HepG2 (cell line): ENCODE results near the gene CXCL9. TPM values are rescaled to one million over a fixed set of nuclear protein-coding genes. Genes with fewer than 3 reads are reported as not detected.
A peak's percentile ranks its signal among the peaks of the same experiment; 100 is the strongest.

Source experiments
- ATAC-seq: fragments of 200-7000 bp; cut with Tn5 transposase; 3 replicates; pipeline ENCODE4 v1.9.1; 2020; ENCODE audit warnings: mild to moderate bottlenecking, moderate library complexity
- BruUV-seq: library from RNA; stranded (reverse); fragments of 400-500 nt; replicated peaks from 2 replicates; lab custom pipeline; 2021; lab: Mats Ljungman, UMichigan
- CTCF ChIA-PET: fragments of 300-600 bp; formaldehyde crosslinking; extraction: SDS; loops from one replicate; lab custom pipeline; 2021; ENCODE audit warnings: low total read pairs, inconsistent platforms, low intra/inter-chr PET ratio; lab: Yijun Ruan, JAX
- POLR2A ChIA-PET: fragments of 350-600 bp; sonication (Branson Sonifier 250); formaldehyde crosslinking; loops from one replicate; lab custom pipeline; 2020; ENCODE audit warnings: antibody characterized with exemption, inconsistent platforms; lab: Yijun Ruan, JAX
- DNase-seq: peaks from one replicate; pipeline ENCODE4 v3.0.0-alpha.2; 2015; ENCODE audit warnings: low spot score
- FAIRE-seq: peaks from 3 replicates; lab custom pipeline; 2011; peaks lifted over from hg19 to GRCh38; lab: Jason Lieb, UNC
- H2AFZ ChIP-seq: one replicate; pipeline ENCODE4 v1.6.1; 2011; ENCODE audit warnings: low read length, inconsistent platforms
- H3K27ac ChIP-seq: fragments of 300-600 bp; 3 replicates; pipeline ENCODE4 v1.8.0; 2011; ENCODE audit warnings: mixed run types, mild to moderate bottlenecking, mixed read lengths, low read length, inconsistent platforms; ENCODE audit not compliant: insufficient read depth; ENCODE audit errors: extremely low read length
- H3K27me3 ChIP-seq, 2 experiments: fragments of 200-600 bp in 1 of 2; 2 replicates in 1 of 2; 3 replicates in 1 of 2; pipeline versions ENCODE4 v1.6.0 to v1.8.0; 2011; ENCODE audit warnings: low read length in 2 of 2, mild to moderate bottlenecking in 2 of 2, moderate library complexity in 2 of 2, inconsistent platforms in 1 of 2; ENCODE audit not compliant: insufficient read depth in 2 of 2, control insufficient read depth in 1 of 2
- H3K36me3 ChIP-seq, 2 experiments: fragments of 200-600 bp in 1 of 2; replicated peaks in 1 of 2; 2 replicates in 1 of 2; 3 replicates in 1 of 2; pipeline versions ENCODE4 v1.5.1 to v1.8.0; 2011; ENCODE audit warnings: low read length in 2 of 2, inconsistent platforms in 1 of 2; ENCODE audit not compliant: insufficient read depth in 2 of 2, control insufficient read depth in 1 of 2
- H3K4me1 ChIP-seq: 2 replicates; pipeline ENCODE4 v1.5.1; 2012; ENCODE audit warnings: low read length, inconsistent platforms; ENCODE audit not compliant: insufficient read depth
- H3K4me2 ChIP-seq: 2 replicates; pipeline ENCODE4 v1.6.0; 2011; ENCODE audit warnings: low read depth, low read length, inconsistent platforms
- H3K4me3 ChIP-seq, 3 experiments: fragments of 200-600 bp in 1 of 3; sonication (generic), shearing (Covaris generic) in 1 of 3; replicated peaks in 1 of 3; 2 replicates each; pipeline ENCODE4 v1.5.1; 2011 to 2016; ENCODE audit warnings: low read length in 3 of 3, inconsistent platforms in 2 of 3, low read depth in 2 of 3, mild to moderate bottlenecking in 2 of 3, control low read depth in 1 of 3, mixed read lengths in 1 of 3; ENCODE audit not compliant: insufficient read depth in 1 of 3
- H3K79me2 ChIP-seq: one replicate; pipeline ENCODE4 v1.6.1; 2011; ENCODE audit warnings: low read length, inconsistent platforms; ENCODE audit not compliant: insufficient read depth
- H3K9ac ChIP-seq: 2 replicates; pipeline ENCODE4 v1.6.0; 2011; ENCODE audit warnings: mild to moderate bottlenecking, low read depth, low read length, inconsistent platforms; ENCODE audit not compliant: insufficient read depth
- H3K9me3 ChIP-seq: 2 replicates; pipeline ENCODE4 v1.5.1; 2012; ENCODE audit warnings: mild to moderate bottlenecking, low read length
- H4K20me1 ChIP-seq: 2 replicates; pipeline ENCODE4 v1.6.0; 2011; ENCODE audit warnings: inconsistent platforms, mild to moderate bottlenecking, low read length, moderate library complexity; ENCODE audit not compliant: insufficient read depth
- HNRNPK ChIP-seq: fragments of 200-400 bp; formaldehyde crosslinking; IDR thresholded peaks from 2 replicates; pipeline ENCODE4 v1.6.1; 2018; ENCODE audit warnings: low read length, low read depth, moderate library complexity, mild to moderate bottlenecking; ENCODE audit not compliant: poor library complexity, severe bottlenecking
- JUNB ChIP-seq: sonication (generic); formaldehyde crosslinking; IDR thresholded peaks from 2 replicates; pipeline ENCODE4 v1.8.0; 2022; ENCODE audit warnings: missing genetic modification reagents, mild to moderate bottlenecking, borderline replicate concordance
- SAFB2 ChIP-seq: sonication (generic); formaldehyde crosslinking; IDR thresholded peaks from 2 replicates; pipeline ENCODE4 v1.5.1; 2020; ENCODE audit warnings: missing genetic modification reagents, low read depth, mild to moderate bottlenecking, borderline replicate concordance
- ZNF121 ChIP-seq: sonication (generic); formaldehyde crosslinking; IDR thresholded peaks from 2 replicates; pipeline ENCODE4 v1.5.0; 2020; ENCODE audit warnings: mild to moderate bottlenecking, missing genetic modification reagents
- ZNF337 ChIP-seq: sonication (generic); formaldehyde crosslinking; IDR thresholded peaks from 2 replicates; pipeline ENCODE4 v1.5.1; 2020; ENCODE audit warnings: missing genetic modification reagents, low read depth, mild to moderate bottlenecking, borderline replicate concordance
- WGBS: methylation state at CpG from one replicate; pipeline ENCODE4 v1.1.6; 2017; ENCODE audit warnings: low lambda C conversion rate; 5-methylcytosine and 5-hydroxymethylcytosine counted together
- in situ Hi-C: cut with HindIII; loops from 2 replicates; pipeline ENCODE4 v1.10.0; 2017; ENCODE audit warnings: low pct_unique_long_range_greater_than_20kb; ENCODE audit not compliant: extremely low pct_ligation_motif_present
- intact Hi-C: fragments of 100-400 bp; cut with micrococcal nuclease; formaldehyde crosslinking; loops from one replicate; pipeline ENCODE4 v1.10.0; 2022; ENCODE audit not compliant: unreplicated experiment
- polyA plus RNA-seq, 8 experiments: library from polyadenylated mRNA; depleted of rRNA in 3 of 8; stranded (reverse) in 7 of 8; unstranded in 1 of 8; fragments of >200 nt; fragmentation: Illumina TruSeq in 4 of 8; extraction: Trizol in 4 of 8; gene quantifications; 2 replicates each; pipeline versions ENCODE4 v1.2.1 to v1.2.3, GENCODE V29; 2011 to 2016; ENCODE audit warnings: low read depth in 4 of 8, missing spikeins in 1 of 8, mixed read lengths in 1 of 8; ENCODE audit not compliant: insufficient read depth in 1 of 8
- total RNA-seq, 5 experiments: library from RNA; depleted of rRNA; stranded (reverse); fragments of >200 nt; fragmentation: Illumina TruSeq; extraction: Trizol; gene quantifications; 2 replicates each; pipeline ENCODE4 v1.2.3, GENCODE V29; 2016; ENCODE audit warnings: low read depth in 1 of 5
- TF ChIP-seq, protein P1 (sequence below): sonication (generic); formaldehyde crosslinking; IDR thresholded peaks from 2 replicates; pipeline ENCODE4 v1.5.0; 2020; ENCODE audit warnings: mild to moderate bottlenecking, missing genetic modification reagents, borderline replicate concordance

Gene CXCL9
- total and polyA plus RNA-seq, 2 of the 13 experiments (the other 11 are each of a cell fraction or from before 2014, with no cell fraction given): not detected

DNA sequence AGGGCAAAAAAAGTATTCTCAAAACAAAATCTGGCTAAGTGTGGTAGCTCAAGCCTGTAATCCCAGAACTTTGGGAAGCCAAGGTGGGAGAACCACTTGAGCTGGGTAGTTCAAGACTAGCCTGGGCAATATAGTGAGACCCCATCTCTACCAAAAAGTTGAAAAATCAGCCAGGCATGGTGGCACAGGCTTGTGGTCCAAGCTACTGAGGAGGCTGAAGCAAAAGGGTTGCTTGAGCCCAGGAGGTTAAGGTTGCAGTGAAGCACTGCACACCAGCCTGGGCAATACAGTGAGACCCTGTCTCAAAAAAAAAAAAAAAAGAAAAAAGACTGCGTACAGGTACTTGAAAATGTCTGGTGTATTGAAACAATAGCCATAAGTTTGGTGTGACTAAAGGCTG, 14.8 kb downstream of the CXCL9 start:
- FAIRE-seq: no peak

DNA sequence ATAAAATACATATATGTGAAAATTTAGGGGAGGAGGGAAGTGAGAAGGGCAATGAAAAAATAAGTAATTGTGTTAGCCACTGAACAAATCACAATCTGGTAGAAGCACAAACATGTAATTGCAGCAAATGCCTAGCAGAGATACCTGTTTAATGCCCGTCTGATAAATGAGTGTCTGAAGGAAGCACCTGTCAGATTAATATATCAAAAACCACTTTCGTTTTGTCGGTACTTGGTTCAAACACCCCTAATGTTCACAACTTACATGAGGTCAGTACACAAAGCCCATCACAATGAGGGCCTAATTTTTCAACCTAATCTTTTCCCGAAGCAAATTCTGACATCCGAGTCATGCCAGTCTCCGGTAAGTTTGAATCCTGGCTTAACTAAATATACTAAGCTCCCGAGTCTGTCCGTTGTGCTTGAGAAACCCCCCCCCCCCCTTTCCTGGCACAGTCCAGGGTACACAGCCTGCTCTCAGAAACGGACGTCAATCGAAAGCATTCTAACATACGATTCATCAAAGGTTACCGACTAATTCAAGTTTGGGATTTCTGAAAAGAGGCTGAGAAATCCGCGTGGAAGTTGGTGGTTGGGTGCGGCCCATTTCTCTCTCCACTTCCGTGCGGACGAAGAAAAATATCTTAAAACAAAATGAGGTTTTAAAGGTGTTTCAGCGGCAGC, 17.3 kb downstream of the CXCL9 start:
- DNase-seq (peak; percentile 3), FAIRE-seq (no peak), ATAC-seq (peak; percentile 60)
- in situ Hi-C loops (no loop called here), intact Hi-C loops (loop anchor here (1.0 to 5.0 kb wide), 2 partner anchors 158 to 387 kb away; partner anchors contain the start of gene NUP54)
- peak overlapping the region; percentile 78 for H3K4me2 ChIP-seq
- BruUV-seq: no TSS peak
- peak overlapping the region; percentile 78 for H3K27ac ChIP-seq
- no peak overlapping the region for H2AFZ ChIP-seq
- H3K9ac ChIP-seq: peak overlapping the region; percentile 81
- peaks cover 56% of the 10 kb centered on the region for H3K79me2 ChIP-seq
- CTCF ChIA-PET: no interaction called here
- H3K9me3 ChIP-seq: no peaks in the 10 kb centered on the region
- H3K36me3 ChIP-seq: peaks cover 0 to 2% of the 10 kb centered on the region in 2 experiments; a peak in 3 of 5 replicates
- WGBS: under 1% methylated on average over 20 of the region's 20 CpGs
- H4K20me1 ChIP-seq: no peaks in the 10 kb centered on the region; the same call in 1 of the 2 replicates
- H3K4me3 ChIP-seq: peak overlapping the region; percentile 78 to 97 (median 87)
- POLR2A ChIA-PET: interaction anchor here (1.0 to 1.2 kb wide), 3 partner anchors 49 to 317 kb away, joined by 4 read pairs; partner anchors contain the start of genes G3BP2, NAAA and NUP54
- no peaks in the 10 kb centered on the region for H3K27me3 ChIP-seq
- H3K4me1 ChIP-seq: peaks cover 28% of the 10 kb centered on the region
- TF ChIP-seq HNRNPK (no peak), ZNF337 (CRISPR knock-in tag) (0 out of 2 replicates have a peak, but pooled peaks have one; percentile 17), SAFB2 (CRISPR knock-in tag) (no peak)
- TF ChIP-seq, protein P1, sequence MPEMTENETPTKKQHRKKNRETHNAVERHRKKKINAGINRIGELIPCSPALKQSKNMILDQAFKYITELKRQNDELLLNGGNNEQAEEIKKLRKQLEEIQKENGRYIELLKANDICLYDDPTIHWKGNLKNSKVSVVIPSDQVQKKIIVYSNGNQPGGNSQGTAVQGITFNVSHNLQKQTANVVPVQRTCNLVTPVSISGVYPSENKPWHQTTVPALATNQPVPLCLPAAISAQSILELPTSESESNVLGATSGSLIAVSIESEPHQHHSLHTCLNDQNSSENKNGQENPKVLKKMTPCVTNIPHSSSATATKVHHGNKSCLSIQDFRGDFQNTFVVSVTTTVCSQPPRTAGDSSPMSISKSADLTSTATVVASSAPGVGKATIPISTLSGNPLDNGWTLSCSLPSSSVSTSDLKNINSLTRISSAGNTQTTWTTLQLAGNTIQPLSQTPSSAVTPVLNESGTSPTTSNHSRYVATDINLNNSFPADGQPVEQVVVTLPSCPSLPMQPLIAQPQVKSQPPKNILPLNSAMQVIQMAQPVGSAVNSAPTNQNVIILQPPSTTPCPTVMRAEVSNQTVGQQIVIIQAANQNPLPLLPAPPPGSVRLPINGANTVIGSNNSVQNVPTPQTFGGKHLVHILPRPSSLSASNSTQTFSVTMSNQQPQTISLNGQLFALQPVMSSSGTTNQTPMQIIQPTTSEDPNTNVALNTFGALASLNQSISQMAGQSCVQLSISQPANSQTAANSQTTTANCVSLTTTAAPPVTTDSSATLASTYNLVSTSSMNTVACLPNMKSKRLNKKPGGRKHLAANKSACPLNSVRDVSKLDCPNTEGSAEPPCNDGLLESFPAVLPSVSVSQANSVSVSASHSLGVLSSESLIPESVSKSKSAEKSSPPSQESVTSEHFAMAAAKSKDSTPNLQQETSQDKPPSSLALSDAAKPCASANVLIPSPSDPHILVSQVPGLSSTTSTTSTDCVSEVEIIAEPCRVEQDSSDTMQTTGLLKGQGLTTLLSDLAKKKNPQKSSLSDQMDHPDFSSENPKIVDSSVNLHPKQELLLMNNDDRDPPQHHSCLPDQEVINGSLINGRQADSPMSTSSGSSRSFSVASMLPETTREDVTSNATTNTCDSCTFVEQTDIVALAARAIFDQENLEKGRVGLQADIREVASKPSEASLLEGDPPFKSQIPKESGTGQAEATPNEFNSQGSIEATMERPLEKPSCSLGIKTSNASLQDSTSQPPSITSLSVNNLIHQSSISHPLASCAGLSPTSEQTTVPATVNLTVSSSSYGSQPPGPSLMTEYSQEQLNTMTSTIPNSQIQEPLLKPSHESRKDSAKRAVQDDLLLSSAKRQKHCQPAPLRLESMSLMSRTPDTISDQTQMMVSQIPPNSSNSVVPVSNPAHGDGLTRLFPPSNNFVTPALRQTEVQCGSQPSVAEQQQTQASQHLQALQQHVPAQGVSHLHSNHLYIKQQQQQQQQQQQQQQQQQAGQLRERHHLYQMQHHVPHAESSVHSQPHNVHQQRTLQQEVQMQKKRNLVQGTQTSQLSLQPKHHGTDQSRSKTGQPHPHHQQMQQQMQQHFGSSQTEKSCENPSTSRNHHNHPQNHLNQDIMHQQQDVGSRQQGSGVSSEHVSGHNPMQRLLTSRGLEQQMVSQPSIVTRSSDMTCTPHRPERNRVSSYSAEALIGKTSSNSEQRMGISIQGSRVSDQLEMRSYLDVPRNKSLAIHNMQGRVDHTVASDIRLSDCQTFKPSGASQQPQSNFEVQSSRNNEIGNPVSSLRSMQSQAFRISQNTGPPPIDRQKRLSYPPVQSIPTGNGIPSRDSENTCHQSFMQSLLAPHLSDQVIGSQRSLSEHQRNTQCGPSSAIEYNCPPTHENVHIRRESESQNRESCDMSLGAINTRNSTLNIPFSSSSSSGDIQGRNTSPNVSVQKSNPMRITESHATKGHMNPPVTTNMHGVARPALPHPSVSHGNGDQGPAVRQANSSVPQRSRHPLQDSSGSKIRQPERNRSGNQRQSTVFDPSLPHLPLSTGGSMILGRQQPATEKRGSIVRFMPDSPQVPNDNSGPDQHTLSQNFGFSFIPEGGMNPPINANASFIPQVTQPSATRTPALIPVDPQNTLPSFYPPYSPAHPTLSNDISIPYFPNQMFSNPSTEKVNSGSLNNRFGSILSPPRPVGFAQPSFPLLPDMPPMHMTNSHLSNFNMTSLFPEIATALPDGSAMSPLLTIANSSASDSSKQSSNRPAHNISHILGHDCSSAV (CRISPR knock-in tag): 0 out of 2 replicates have a peak, but pooled peaks have one; percentile 33

More for the DNA sequence above, 14.8 kb downstream of the CXCL9 start:
- peaks cover 26% of the 10 kb centered on the region for H3K4me1 ChIP-seq
- H3K36me3 ChIP-seq: 0 out of 5 replicates have a peak, but pooled peaks cover 0 to 2% of the 10 kb centered on the region in 2 experiments
- H3K27me3 ChIP-seq: no peaks in the 10 kb centered on the region
- H3K4me2 ChIP-seq: no peak overlapping the region
- no peaks in the 10 kb centered on the region for H3K9me3 ChIP-seq
- H2AFZ ChIP-seq: no peak overlapping the region
- TF ChIP-seq JUNB (CRISPR knock-in tag) (no peak), ZNF121 (CRISPR knock-in tag) (peak; percentile 39; the same call in 1 of the 2 replicates)
- H3K9ac ChIP-seq: no peak overlapping the region
- intact Hi-C loops (loop anchor here (5.0 kb wide), 1 partner anchor 385 kb away; no protein-coding TSS in a partner anchor), in situ Hi-C loops (no loop called here)
- 32% methylated on average over 1 of the region's 1 CpG for WGBS
- POLR2A ChIA-PET: no interaction called here
- H3K4me3 ChIP-seq: no peak overlapping the region
- no TSS peak for BruUV-seq
- no peak overlapping the region for H3K27ac ChIP-seq
- H3K79me2 ChIP-seq: peaks cover 31% of the 10 kb centered on the region
- CTCF ChIA-PET: no interaction called here
- no peaks in the 10 kb centered on the region; the same call in 1 of the 2 replicates for H4K20me1 ChIP-seq
- DNase-seq: no peak
- ATAC-seq: no peak
